PC-3 (cell line): ENCODE results near the gene HAUS7. TPM values are rescaled to one million over a fixed set of nuclear protein-coding genes. Genes with fewer than 3 reads are reported as not detected.
A peak's percentile ranks its signal among the peaks of the same experiment; 100 is the strongest.

Experiments
- ATAC-seq: fragments of 200-7000 bp; cut with Tn5 transposase; 2 replicates; pipeline ENCODE4 v1.9.1; 2020; ENCODE audit warnings: mild to moderate bottlenecking, moderate library complexity
- BruUV-seq: library from RNA; stranded (reverse); fragments of 400-500 nt; replicated peaks from 2 replicates; lab custom pipeline; 2021; lab: Mats Ljungman, UMichigan
- CTCF ChIA-PET: fragments of 300-600 bp; sonication (Branson Sonifier 250); formaldehyde crosslinking; loops from one replicate; lab custom pipeline; 2022; ENCODE audit warnings: antibody characterized with exemption; lab: Charles Lee
- POLR2A ChIA-PET: fragments of 300-600 bp; sonication (Branson Sonifier 250); formaldehyde crosslinking; loops from one replicate; lab custom pipeline; 2022; ENCODE audit warnings: antibody characterized with exemption; ENCODE audit not compliant: unreplicated experiment; lab: Charles Lee
- DNase-seq: peaks from one replicate; pipeline ENCODE4 v3.0.0-alpha.2; 2015
- H2AFZ ChIP-seq: fragments of 300-600 bp; sonication (generic); 2 replicates; pipeline ENCODE4 v1.6.0; 2016; ENCODE audit warnings: antibody characterized with exemption, low read length
- H3F3A ChIP-seq: fragments of 300-600 bp; sonication (generic); one replicate; pipeline ENCODE4 v1.6.0; 2017; ENCODE audit warnings: antibody characterized with exemption, low read length, control low read depth, mild to moderate bottlenecking; ENCODE audit not compliant: unreplicated experiment
- H3K27ac ChIP-seq: fragments of 300-600 bp; sonication (generic); 2 replicates; pipeline ENCODE4 v1.5.1; 2016; ENCODE audit warnings: mild to moderate bottlenecking, low read length
- H3K27me3 ChIP-seq: fragments of 300-600 bp; sonication (generic); 2 replicates; pipeline ENCODE4 v1.6.1; 2016; ENCODE audit warnings: low read length, mixed read lengths
- H3K36me3 ChIP-seq: fragments of 300-600 bp; sonication (generic); 2 replicates; pipeline ENCODE4 v1.6.1; 2016; ENCODE audit warnings: low read depth, mixed run types, low read length, mixed read lengths
- H3K4me1 ChIP-seq: fragments of 300-600 bp; sonication (generic); 2 replicates; pipeline ENCODE4 v1.5.1; 2016; ENCODE audit warnings: low read length; ENCODE audit not compliant: insufficient read depth
- H3K4me2 ChIP-seq: fragments of 300-600 bp; sonication (generic); 2 replicates; pipeline ENCODE4 v1.6.0; 2016; ENCODE audit warnings: low read length
- H3K4me3 ChIP-seq: fragments of 300-600 bp; sonication (generic); 2 replicates; pipeline ENCODE4 v1.5.1; 2016; ENCODE audit warnings: mild to moderate bottlenecking, low read length, mixed read lengths
- H3K79me2 ChIP-seq: fragments of 300-600 bp; sonication (generic); 2 replicates; pipeline ENCODE4 v1.6.1; 2017; ENCODE audit warnings: low read length, mixed read lengths
- H3K9ac ChIP-seq: fragments of 300-600 bp; sonication (generic); 2 replicates; pipeline ENCODE4 v1.6.0; 2016; ENCODE audit warnings: mild to moderate bottlenecking, low read length
- H3K9me2 ChIP-seq: fragments of 300-600 bp; sonication (generic); replicated peaks from 2 replicates; pipeline ENCODE4 v1.6.1; 2016; ENCODE audit warnings: mixed run types, low read length, mixed read lengths
- H3K9me3 ChIP-seq: fragments of 300-600 bp; sonication (generic); 2 replicates; pipeline ENCODE4 v1.6.1; 2016; ENCODE audit warnings: low read length, mixed read lengths
- H4K20me1 ChIP-seq: fragments of 300-600 bp; sonication (generic); 2 replicates; pipeline ENCODE4 v1.6.1; 2016; ENCODE audit warnings: low read length, mixed read lengths
- CTCF ChIP-seq: fragments of 300-600 bp; sonication (generic); conservative IDR thresholded peaks from 2 replicates; pipeline ENCODE4 v1.5.1; 2017; ENCODE audit warnings: antibody characterized with exemption, low read depth, mild to moderate bottlenecking, low read length
- EZH2 ChIP-seq: fragments of 300-600 bp; sonication (generic); IDR thresholded peaks from one replicate; pipeline ENCODE4 v1.6.1; 2017; ENCODE audit warnings: antibody characterized with exemption, mild to moderate bottlenecking, low read length; ENCODE audit not compliant: unreplicated experiment
- EZH2phosphoT487 ChIP-seq: fragments of 300-600 bp; sonication (generic); IDR thresholded peaks from 2 replicates; pipeline ENCODE4 v1.6.1; 2018; ENCODE audit warnings: mild to moderate bottlenecking, antibody characterized with exemption, low read length, borderline replicate concordance
- intact Hi-C: fragments of 100-400 bp; cut with micrococcal nuclease; formaldehyde crosslinking; loops from 2 replicates; pipeline ENCODE4 v1.9.0; 2023
- total RNA-seq: library from RNA; depleted of rRNA; stranded (reverse); fragments of >200 nt; gene quantifications from 2 replicates; pipeline ENCODE4 v1.2.3, GENCODE V29; 2014

The HAUS7 gene
- total RNA-seq, 1 experiment from 2014 or later, result 46.0 TPM

GRCh38 chrX:153463031-153463430 lies 7.3 kb downstream of the HAUS7 start:
- no TSS peak for BruUV-seq
- H3K9ac ChIP-seq, result no peak overlapping the region
- ATAC-seq (no peak), DNase-seq (no peak)
- H3K4me1 ChIP-seq, result no peaks in the 10 kb centered on the region
- no peaks in the 10 kb centered on the region for H3K9me3 ChIP-seq
- H4K20me1 ChIP-seq, result no peaks in the 10 kb centered on the region
- H3K9me2 ChIP-seq, result no peaks in the 10 kb centered on the region
- H3K4me3 ChIP-seq, result no peak overlapping the region
- intact Hi-C loops, result no loop called here
- H2AFZ ChIP-seq, result no peak overlapping the region
- no peaks in the 10 kb centered on the region for H3F3A ChIP-seq
- 0 out of 2 replicates have a peak, but pooled peaks cover 4% of the 10 kb centered on the region for H3K36me3 ChIP-seq
- TF ChIP-seq EZH2 (no peak), CTCF (no peak), EZH2phosphoT487 (no peak)
- ChIA-PET CTCF (no interaction called here), POLR2A (no interaction called here)
- H3K79me2 ChIP-seq, result 0 out of 2 replicates have a peak, but pooled peaks cover 6% of the 10 kb centered on the region
- no peak overlapping the region for H3K27ac ChIP-seq
- no peak overlapping the region for H3K4me2 ChIP-seq
- H3K27me3 ChIP-seq, result no peaks in the 10 kb centered on the region

- POLR2A ChIA-PET, result no interaction called here
- H4K20me1 ChIP-seq, result no peaks in the 10 kb centered on the region
- no peak overlapping the region for H3K27ac ChIP-seq
- ATAC-seq, result no peak
- no TSS peak for BruUV-seq
- H3K9me2 ChIP-seq, result no peaks in the 10 kb centered on the region
- H3K4me3 ChIP-seq, result no peak overlapping the region
- H2AFZ ChIP-seq, result no peak overlapping the region
- H3K9me3 ChIP-seq, result no peaks in the 10 kb centered on the region
- no peak for TF ChIP-seq EZH2phosphoT487
- TF ChIP-seq EZH2, result no peak
- TF ChIP-seq CTCF, result no peak
- intact Hi-C loops, result no loop called here
- H3K27me3 ChIP-seq, result no peaks in the 10 kb centered on the region
- 0 out of 2 replicates have a peak, but pooled peaks cover 4% of the 10 kb centered on the region for H3K36me3 ChIP-seq
- no peak for DNase-seq
- no peak overlapping the region for H3K4me2 ChIP-seq
- no peaks in the 10 kb centered on the region for H3K4me1 ChIP-seq
- no peaks in the 10 kb centered on the region for H3F3A ChIP-seq
- no peaks in the 10 kb centered on the region for H3K79me2 ChIP-seq
- CTCF ChIA-PET, result no interaction called here
- no peak overlapping the region for H3K9ac ChIP-seq
These were observed 8.1 kb downstream of the HAUS7 start for GRCh38 chrX:153462291-153462690.

GRCh38 chrX:153460826-153461225 lies 9.6 kb downstream of the HAUS7 start:
- no TSS peak for BruUV-seq
- H2AFZ ChIP-seq, result no peak overlapping the region
- ATAC-seq (peak; percentile 85), DNase-seq (peak; percentile 57)
- H3K27ac ChIP-seq, result no peak overlapping the region
- ChIA-PET POLR2A (no interaction called here), CTCF (interaction anchor here (0.5 to 1.5 kb wide), 3 partner anchors 10 to 107 kb away, joined by 3 to 25 read pairs (median 5); partner anchors contain the start of gene HAUS7)
- H4K20me1 ChIP-seq, result no peaks in the 10 kb centered on the region
- no peak overlapping the region for H3K9ac ChIP-seq
- no peaks in the 10 kb centered on the region for H3K4me1 ChIP-seq
- intact Hi-C loops, result loop anchor here (1.0 kb wide), 1 partner anchor 46 kb away; no protein-coding TSS in a partner anchor
- no peaks in the 10 kb centered on the region for H3K9me3 ChIP-seq
- H3K27me3 ChIP-seq, result no peaks in the 10 kb centered on the region
- no peaks in the 10 kb centered on the region for H3F3A ChIP-seq
- H3K79me2 ChIP-seq, result no peaks in the 10 kb centered on the region
- H3K36me3 ChIP-seq, result 0 out of 2 replicates have a peak, but pooled peaks cover 4% of the 10 kb centered on the region
- TF ChIP-seq EZH2phosphoT487, result no peak
- peak; percentile 76 for TF ChIP-seq CTCF
- H3K4me3 ChIP-seq, result no peak overlapping the region
- no peaks in the 10 kb centered on the region for H3K9me2 ChIP-seq
- H3K4me2 ChIP-seq, result no peak overlapping the region
